AG09309 (cell line): ENCODE measurements around the gene MIEF1.

Experiments used
- DNase-seq: peaks from one replicate; pipeline ENCODE4 v3.0.0-alpha.2; 2010; ENCODE audit warnings: low read depth
- H3K4me3 ChIP-seq: 2 replicates; pipeline ENCODE4 v1.5.1; 2011; ENCODE audit warnings: mild to moderate bottlenecking, low read depth, low read length, moderate library complexity; ENCODE audit not compliant: control insufficient read depth
- CTCF ChIP-seq: IDR thresholded peaks from 2 replicates; pipeline ENCODE4 v1.5.1; 2011; ENCODE audit warnings: mild to moderate bottlenecking, low read depth, low read length, inconsistent platforms; ENCODE audit not compliant: insufficient read depth, control insufficient read depth; ENCODE audit errors: missing control alignments

MIEF1 gene

GRCh38 chr22:39512026-39512425, 9.9 kb downstream of the MIEF1 start:
- TF ChIP-seq CTCF = no peak
- DNase-seq = no peak
- H3K4me3 ChIP-seq = no peak overlapping the region

GRCh38 chr22:39513791-39514190, 11.7 kb downstream of the MIEF1 start:
- TF ChIP-seq CTCF = no peak
- no peak for DNase-seq
- no peak overlapping the region for H3K4me3 ChIP-seq

GRCh38 chr22:39514373-39514973, 12.4 kb downstream of the MIEF1 start:
- no peak overlapping the region for H3K4me3 ChIP-seq
- peak; percentile 84 for TF ChIP-seq CTCF
- no peak for DNase-seq

GRCh38 chr22:39515266-39516050, 13.4 kb downstream of the MIEF1 start:
- no peak for TF ChIP-seq CTCF
- H3K4me3 ChIP-seq = no peak overlapping the region
- no peak for DNase-seq

- no peak for DNase-seq
- no peak overlapping the region for H3K4me3 ChIP-seq
- no peak for TF ChIP-seq CTCF
Measured at GRCh38 chr22:39517470-39517869, 15.4 kb downstream of the MIEF1 start.

GRCh38 chr22:39518144-39518786, 16.2 kb downstream of the MIEF1 start:
- no peak overlapping the region for H3K4me3 ChIP-seq
- no peak for TF ChIP-seq CTCF
- DNase-seq = no peak
